HepG2 (cell line): ENCODE measurements around the gene ZBTB8B. TPM values are rescaled to one million over a fixed set of nuclear protein-coding genes. Genes with fewer than 3 reads are reported as not detected.
A peak's percentile ranks its signal among the peaks of the same experiment; 100 is the strongest.
"Not testable (repeated sequence)": the region's sequence is repeated elsewhere in the genome, so short reads cannot be mapped to it uniquely, and the experiment has no call there.

Experiments used
- ATAC-seq: fragments of 200-7000 bp; cut with Tn5 transposase; 3 replicates; pipeline ENCODE4 v1.9.1; 2020; ENCODE audit warnings: mild to moderate bottlenecking, moderate library complexity
- BruUV-seq: library from RNA; stranded (reverse); fragments of 400-500 nt; replicated peaks from 2 replicates; lab custom pipeline; 2021; lab: Mats Ljungman, UMichigan
- CTCF ChIA-PET: fragments of 300-600 bp; formaldehyde crosslinking; extraction: SDS; loops from one replicate; lab custom pipeline; 2021; ENCODE audit warnings: low total read pairs, inconsistent platforms, low intra/inter-chr PET ratio; lab: Yijun Ruan, JAX
- POLR2A ChIA-PET: fragments of 350-600 bp; sonication (Branson Sonifier 250); formaldehyde crosslinking; loops from one replicate; lab custom pipeline; 2020; ENCODE audit warnings: antibody characterized with exemption, inconsistent platforms; lab: Yijun Ruan, JAX
- DNase-seq: peaks from one replicate; pipeline ENCODE4 v3.0.0-alpha.2; 2015; ENCODE audit warnings: low spot score
- FAIRE-seq: peaks from 3 replicates; lab custom pipeline; 2011; peaks lifted over from hg19 to GRCh38; lab: Jason Lieb, UNC
- H2AFZ ChIP-seq: one replicate; pipeline ENCODE4 v1.6.1; 2011; ENCODE audit warnings: low read length, inconsistent platforms
- H3K27ac ChIP-seq: fragments of 300-600 bp; 3 replicates; pipeline ENCODE4 v1.8.0; 2011; ENCODE audit warnings: mixed run types, mild to moderate bottlenecking, mixed read lengths, low read length, inconsistent platforms; ENCODE audit not compliant: insufficient read depth; ENCODE audit errors: extremely low read length
- H3K27me3 ChIP-seq, 2 experiments: fragments of 200-600 bp in 1 of 2; 2 replicates in 1 of 2; 3 replicates in 1 of 2; pipeline versions ENCODE4 v1.6.0 to v1.8.0; 2011; ENCODE audit warnings: low read length in 2 of 2, mild to moderate bottlenecking in 2 of 2, moderate library complexity in 2 of 2, inconsistent platforms in 1 of 2; ENCODE audit not compliant: insufficient read depth in 2 of 2, control insufficient read depth in 1 of 2
- H3K36me3 ChIP-seq, 2 experiments: fragments of 200-600 bp in 1 of 2; replicated peaks in 1 of 2; 2 replicates in 1 of 2; 3 replicates in 1 of 2; pipeline versions ENCODE4 v1.5.1 to v1.8.0; 2011; ENCODE audit warnings: low read length in 2 of 2, inconsistent platforms in 1 of 2; ENCODE audit not compliant: insufficient read depth in 2 of 2, control insufficient read depth in 1 of 2
- H3K4me1 ChIP-seq: 2 replicates; pipeline ENCODE4 v1.5.1; 2012; ENCODE audit warnings: low read length, inconsistent platforms; ENCODE audit not compliant: insufficient read depth
- H3K4me2 ChIP-seq: 2 replicates; pipeline ENCODE4 v1.6.0; 2011; ENCODE audit warnings: low read depth, low read length, inconsistent platforms
- H3K4me3 ChIP-seq, 3 experiments: fragments of 200-600 bp in 1 of 3; sonication (generic), shearing (Covaris generic) in 1 of 3; replicated peaks in 1 of 3; 2 replicates each; pipeline ENCODE4 v1.5.1; 2011 to 2016; ENCODE audit warnings: low read length in 3 of 3, inconsistent platforms in 2 of 3, low read depth in 2 of 3, mild to moderate bottlenecking in 2 of 3, control low read depth in 1 of 3, mixed read lengths in 1 of 3; ENCODE audit not compliant: insufficient read depth in 1 of 3
- H3K79me2 ChIP-seq: one replicate; pipeline ENCODE4 v1.6.1; 2011; ENCODE audit warnings: low read length, inconsistent platforms; ENCODE audit not compliant: insufficient read depth
- H3K9ac ChIP-seq: 2 replicates; pipeline ENCODE4 v1.6.0; 2011; ENCODE audit warnings: mild to moderate bottlenecking, low read depth, low read length, inconsistent platforms; ENCODE audit not compliant: insufficient read depth
- H3K9me3 ChIP-seq: 2 replicates; pipeline ENCODE4 v1.5.1; 2012; ENCODE audit warnings: mild to moderate bottlenecking, low read length
- H4K20me1 ChIP-seq: 2 replicates; pipeline ENCODE4 v1.6.0; 2011; ENCODE audit warnings: inconsistent platforms, mild to moderate bottlenecking, low read length, moderate library complexity; ENCODE audit not compliant: insufficient read depth
- WGBS: methylation state at CpG from one replicate; pipeline ENCODE4 v1.1.6; 2017; ENCODE audit warnings: low lambda C conversion rate; 5-methylcytosine and 5-hydroxymethylcytosine counted together
- in situ Hi-C: cut with HindIII; loops from 2 replicates; pipeline ENCODE4 v1.10.0; 2017; ENCODE audit warnings: low pct_unique_long_range_greater_than_20kb; ENCODE audit not compliant: extremely low pct_ligation_motif_present
- intact Hi-C: fragments of 100-400 bp; cut with micrococcal nuclease; formaldehyde crosslinking; loops from one replicate; pipeline ENCODE4 v1.10.0; 2022; ENCODE audit not compliant: unreplicated experiment
- polyA plus RNA-seq, 8 experiments: library from polyadenylated mRNA; depleted of rRNA in 3 of 8; stranded (reverse) in 7 of 8; unstranded in 1 of 8; fragments of >200 nt; fragmentation: Illumina TruSeq in 4 of 8; extraction: Trizol in 4 of 8; gene quantifications; 2 replicates each; pipeline versions ENCODE4 v1.2.1 to v1.2.3, GENCODE V29; 2011 to 2016; ENCODE audit warnings: low read depth in 4 of 8, missing spikeins in 1 of 8, mixed read lengths in 1 of 8; ENCODE audit not compliant: insufficient read depth in 1 of 8
- total RNA-seq, 5 experiments: library from RNA; depleted of rRNA; stranded (reverse); fragments of >200 nt; fragmentation: Illumina TruSeq; extraction: Trizol; gene quantifications; 2 replicates each; pipeline ENCODE4 v1.2.3, GENCODE V29; 2016; ENCODE audit warnings: low read depth in 1 of 5
- TF ChIP-seq, protein P1 (sequence below): sonication (generic); formaldehyde crosslinking; IDR thresholded peaks from 2 replicates; pipeline ENCODE4 v1.5.1; 2020; ENCODE audit warnings: missing genetic modification reagents, mild to moderate bottlenecking, borderline replicate concordance
- TF ChIP-seq, protein P2 (sequence below): sonication (generic); formaldehyde crosslinking; conservative IDR thresholded peaks from 2 replicates; pipeline ENCODE4 v1.8.1; 2023; ENCODE audit warnings: missing genetic modification reagents

The ZBTB8B gene
- total and polyA plus RNA-seq, 2 of the 13 experiments (the other 11 are each of a cell fraction or from before 2014, with no cell fraction given), result under 0.01 to 0.02 TPM

DNA sequence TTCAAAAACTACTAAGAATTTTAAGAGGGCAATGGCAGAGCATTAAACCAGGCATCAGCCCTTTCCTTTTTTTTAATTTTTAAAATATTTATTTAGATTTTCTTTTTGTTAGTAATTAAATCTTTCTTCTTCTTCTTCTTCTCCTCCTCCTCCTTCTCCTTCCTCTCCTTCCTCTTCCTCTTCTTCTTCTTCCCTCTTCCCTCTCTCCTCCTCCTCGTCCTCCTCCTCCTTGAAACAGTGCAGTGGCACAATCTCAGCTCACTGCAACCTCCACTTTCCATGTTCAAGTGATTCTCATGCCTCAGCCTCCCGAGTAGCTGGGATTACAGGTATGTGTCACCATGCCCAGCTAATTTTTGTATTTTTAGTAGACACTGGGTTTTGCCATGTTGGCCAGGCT, 1.9 kb upstream of the ZBTB8B start:
- H3K9me3 ChIP-seq, BruUV-seq, intact Hi-C loops, FAIRE-seq, H3K79me2 ChIP-seq, H3K4me2 ChIP-seq, H4K20me1 ChIP-seq, ATAC-seq, H3K9ac ChIP-seq, H2AFZ ChIP-seq, H3K27ac ChIP-seq, DNase-seq, CTCF ChIA-PET, H3K4me3 ChIP-seq, in situ Hi-C loops, H3K36me3 ChIP-seq: not testable (repeated sequence)
- POLR2A ChIA-PET, result interaction anchor here (1.5 kb wide), 1 partner anchor 15 kb away, joined by 4 read pairs; no protein-coding TSS in a partner anchor
- H3K27me3 ChIP-seq, result peaks cover 3 to 35% of the 10 kb centered on the region in 2 experiments; a peak in 2 of 5 replicates
- WGBS, result 11% methylated on average over 2 of the region's 2 CpGs
- H3K4me1 ChIP-seq, result peaks cover 16% of the 10 kb centered on the region

DNA sequence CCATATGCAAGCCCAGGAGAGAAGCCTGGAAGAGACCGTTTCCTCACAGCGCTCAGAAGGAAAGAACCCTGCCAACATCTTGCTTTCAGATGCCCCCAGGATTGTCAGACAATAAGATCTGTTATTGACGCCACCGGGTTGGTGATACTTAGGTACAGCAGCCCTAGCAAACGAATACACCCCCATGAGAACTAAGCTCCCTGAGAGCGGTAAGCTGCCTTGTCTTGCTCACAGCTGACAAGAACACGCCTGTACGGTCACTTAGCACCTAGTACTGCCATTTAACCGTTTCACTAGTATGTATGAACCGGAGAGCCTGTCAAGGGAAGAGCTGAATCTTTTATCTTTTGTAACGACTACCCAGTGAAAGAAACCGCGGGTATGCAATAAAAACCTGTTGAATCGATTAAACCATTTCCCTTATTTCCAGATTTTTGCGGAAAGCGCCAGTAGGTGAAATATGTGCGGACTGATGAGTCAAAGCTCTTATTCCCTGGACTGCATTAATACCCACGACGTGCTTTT, 619 bp upstream of the ZBTB8B start:
- Histone ChIP-seq H3K9ac (no peak overlapping the region), H3K79me2 (no peaks in the 10 kb centered on the region), H3K4me1 (peaks cover 16% of the 10 kb centered on the region), H2AFZ (peak overlapping the region; percentile 54), H3K4me3 (peak overlapping the region; percentile 26 to 67 (median 29); a peak in 5 of 6 replicates), H3K9me3 (no peaks in the 10 kb centered on the region; the same call in 1 of the 2 replicates), H3K27me3 (peaks cover 3 to 32% of the 10 kb centered on the region in 2 experiments; a peak in 2 of 5 replicates), H3K36me3 (no peaks in the 10 kb centered on the region), H3K27ac (no peak overlapping the region), H3K4me2 (peak overlapping the region; percentile 80), H4K20me1 (no peaks in the 10 kb centered on the region)
- DNase-seq (no peak), ATAC-seq (peak; percentile 42), FAIRE-seq (no peak)
- CTCF ChIA-PET, result no interaction called here
- WGBS, result 21% methylated on average over 17 of the region's 19 CpGs
- BruUV-seq, result no TSS peak
- TF ChIP-seq, protein P1, sequence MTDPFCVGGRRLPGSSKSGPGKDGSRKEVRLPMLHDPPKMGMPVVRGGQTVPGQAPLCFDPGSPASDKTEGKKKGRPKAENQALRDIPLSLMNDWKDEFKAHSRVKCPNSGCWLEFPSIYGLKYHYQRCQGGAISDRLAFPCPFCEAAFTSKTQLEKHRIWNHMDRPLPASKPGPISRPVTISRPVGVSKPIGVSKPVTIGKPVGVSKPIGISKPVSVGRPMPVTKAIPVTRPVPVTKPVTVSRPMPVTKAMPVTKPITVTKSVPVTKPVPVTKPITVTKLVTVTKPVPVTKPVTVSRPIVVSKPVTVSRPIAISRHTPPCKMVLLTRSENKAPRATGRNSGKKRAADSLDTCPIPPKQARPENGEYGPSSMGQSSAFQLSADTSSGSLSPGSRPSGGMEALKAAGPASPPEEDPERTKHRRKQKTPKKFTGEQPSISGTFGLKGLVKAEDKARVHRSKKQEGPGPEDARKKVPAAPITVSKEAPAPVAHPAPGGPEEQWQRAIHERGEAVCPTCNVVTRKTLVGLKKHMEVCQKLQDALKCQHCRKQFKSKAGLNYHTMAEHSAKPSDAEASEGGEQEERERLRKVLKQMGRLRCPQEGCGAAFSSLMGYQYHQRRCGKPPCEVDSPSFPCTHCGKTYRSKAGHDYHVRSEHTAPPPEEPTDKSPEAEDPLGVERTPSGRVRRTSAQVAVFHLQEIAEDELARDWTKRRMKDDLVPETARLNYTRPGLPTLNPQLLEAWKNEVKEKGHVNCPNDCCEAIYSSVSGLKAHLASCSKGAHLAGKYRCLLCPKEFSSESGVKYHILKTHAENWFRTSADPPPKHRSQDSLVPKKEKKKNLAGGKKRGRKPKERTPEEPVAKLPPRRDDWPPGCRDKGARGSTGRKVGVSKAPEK (CRISPR knock-in tag), result no peak
- TF ChIP-seq, protein P2, sequence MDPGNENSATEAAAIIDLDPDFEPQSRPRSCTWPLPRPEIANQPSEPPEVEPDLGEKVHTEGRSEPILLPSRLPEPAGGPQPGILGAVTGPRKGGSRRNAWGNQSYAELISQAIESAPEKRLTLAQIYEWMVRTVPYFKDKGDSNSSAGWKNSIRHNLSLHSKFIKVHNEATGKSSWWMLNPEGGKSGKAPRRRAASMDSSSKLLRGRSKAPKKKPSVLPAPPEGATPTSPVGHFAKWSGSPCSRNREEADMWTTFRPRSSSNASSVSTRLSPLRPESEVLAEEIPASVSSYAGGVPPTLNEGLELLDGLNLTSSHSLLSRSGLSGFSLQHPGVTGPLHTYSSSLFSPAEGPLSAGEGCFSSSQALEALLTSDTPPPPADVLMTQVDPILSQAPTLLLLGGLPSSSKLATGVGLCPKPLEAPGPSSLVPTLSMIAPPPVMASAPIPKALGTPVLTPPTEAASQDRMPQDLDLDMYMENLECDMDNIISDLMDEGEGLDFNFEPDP (CRISPR knock-in tag), result 0 out of 2 replicates have a peak, but pooled peaks have one; percentile 39
- intact Hi-C loops, result no loop called here
- in situ Hi-C loops, result no loop called here
- POLR2A ChIA-PET, result no interaction called here
